CD4-positive, alpha-beta T cell treated with Interleukin-1 beta for 1 hour (primary cell): Measurements from ENCODE around the gene RAPGEF2.

Source experiments
- DNase-seq, 2 donors: peaks; one replicate each; pipeline ENCODE4 v3.0.0-alpha.2; 2020 to 2022

The RAPGEF2 gene

GRCh38 chr4:159379836-159380235 is 277.0 kb downstream of the RAPGEF2 start:
- DNase-seq = no peak

- DNase-seq = no peak
Observed at GRCh38 chr4:159382856-159383561, 280.1 kb downstream of the RAPGEF2 start.

GRCh38 chr4:159383562-159383931 is 280.7 kb downstream of the RAPGEF2 start:
- DNase-seq = no peak

GRCh38 chr4:159384017-159384416 is 281.1 kb downstream of the RAPGEF2 start:
- DNase-seq = no peak

GRCh38 chr4:159384632-159385031 is 281.8 kb downstream of the RAPGEF2 start:
- DNase-seq = no peak

- no peak for DNase-seq
Observed at GRCh38 chr4:159386620-159387019, 283.7 kb downstream of the RAPGEF2 start.

GRCh38 chr4:159389756-159390155 is 286.9 kb downstream of the RAPGEF2 start:
- DNase-seq = no peak

GRCh38 chr4:159390648-159391047 is 287.8 kb downstream of the RAPGEF2 start:
- DNase-seq = no peak

GRCh38 chr4:159395693-159396092 is 292.8 kb downstream of the RAPGEF2 start:
- no peak for DNase-seq

GRCh38 chr4:159396151-159396550 is 293.3 kb downstream of the RAPGEF2 start:
- DNase-seq = no peak

GRCh38 chr4:159398236-159398638 is 295.4 kb downstream of the RAPGEF2 start:
- DNase-seq = no peak

GRCh38 chr4:159400558-159401225 is 297.8 kb downstream of the RAPGEF2 start:
- DNase-seq = no peak

GRCh38 chr4:159401226-159401712 is 298.4 kb downstream of the RAPGEF2 start:
- DNase-seq = no peak

GRCh38 chr4:159401791-159402380 is 299.0 kb downstream of the RAPGEF2 start:
- DNase-seq = no peak
